HepG2 (cell line): ENCODE results near the gene GANC. TPM values are rescaled to one million over a fixed set of nuclear protein-coding genes. Genes with fewer than 3 reads are reported as not detected.

Experiments used
- ATAC-seq: fragments of 200-7000 bp; cut with Tn5 transposase; 3 replicates; pipeline ENCODE4 v1.9.1; 2020; ENCODE audit warnings: mild to moderate bottlenecking, moderate library complexity
- BruUV-seq: library from RNA; stranded (reverse); fragments of 400-500 nt; replicated peaks from 2 replicates; lab custom pipeline; 2021; lab: Mats Ljungman, UMichigan
- CTCF ChIA-PET: fragments of 300-600 bp; formaldehyde crosslinking; extraction: SDS; loops from one replicate; lab custom pipeline; 2021; ENCODE audit warnings: low total read pairs, inconsistent platforms, low intra/inter-chr PET ratio; lab: Yijun Ruan, JAX
- POLR2A ChIA-PET: fragments of 350-600 bp; sonication (Branson Sonifier 250); formaldehyde crosslinking; loops from one replicate; lab custom pipeline; 2020; ENCODE audit warnings: antibody characterized with exemption, inconsistent platforms; lab: Yijun Ruan, JAX
- DNase-seq: peaks from one replicate; pipeline ENCODE4 v3.0.0-alpha.2; 2015; ENCODE audit warnings: low spot score
- FAIRE-seq: peaks from 3 replicates; lab custom pipeline; 2011; peaks lifted over from hg19 to GRCh38; lab: Jason Lieb, UNC
- H2AFZ ChIP-seq: one replicate; pipeline ENCODE4 v1.6.1; 2011; ENCODE audit warnings: low read length, inconsistent platforms
- H3K27ac ChIP-seq: fragments of 300-600 bp; 3 replicates; pipeline ENCODE4 v1.8.0; 2011; ENCODE audit warnings: mixed run types, mild to moderate bottlenecking, mixed read lengths, low read length, inconsistent platforms; ENCODE audit not compliant: insufficient read depth; ENCODE audit errors: extremely low read length
- H3K27me3 ChIP-seq, 2 experiments: fragments of 200-600 bp in 1 of 2; 2 replicates in 1 of 2; 3 replicates in 1 of 2; pipeline versions ENCODE4 v1.6.0 to v1.8.0; 2011; ENCODE audit warnings: low read length in 2 of 2, mild to moderate bottlenecking in 2 of 2, moderate library complexity in 2 of 2, inconsistent platforms in 1 of 2; ENCODE audit not compliant: insufficient read depth in 2 of 2, control insufficient read depth in 1 of 2
- H3K36me3 ChIP-seq, 2 experiments: fragments of 200-600 bp in 1 of 2; replicated peaks in 1 of 2; 2 replicates in 1 of 2; 3 replicates in 1 of 2; pipeline versions ENCODE4 v1.5.1 to v1.8.0; 2011; ENCODE audit warnings: low read length in 2 of 2, inconsistent platforms in 1 of 2; ENCODE audit not compliant: insufficient read depth in 2 of 2, control insufficient read depth in 1 of 2
- H3K4me1 ChIP-seq: 2 replicates; pipeline ENCODE4 v1.5.1; 2012; ENCODE audit warnings: low read length, inconsistent platforms; ENCODE audit not compliant: insufficient read depth
- H3K4me2 ChIP-seq: 2 replicates; pipeline ENCODE4 v1.6.0; 2011; ENCODE audit warnings: low read depth, low read length, inconsistent platforms
- H3K4me3 ChIP-seq, 3 experiments: fragments of 200-600 bp in 1 of 3; sonication (generic), shearing (Covaris generic) in 1 of 3; replicated peaks in 1 of 3; 2 replicates each; pipeline ENCODE4 v1.5.1; 2011 to 2016; ENCODE audit warnings: low read length in 3 of 3, inconsistent platforms in 2 of 3, low read depth in 2 of 3, mild to moderate bottlenecking in 2 of 3, control low read depth in 1 of 3, mixed read lengths in 1 of 3; ENCODE audit not compliant: insufficient read depth in 1 of 3
- H3K79me2 ChIP-seq: one replicate; pipeline ENCODE4 v1.6.1; 2011; ENCODE audit warnings: low read length, inconsistent platforms; ENCODE audit not compliant: insufficient read depth
- H3K9ac ChIP-seq: 2 replicates; pipeline ENCODE4 v1.6.0; 2011; ENCODE audit warnings: mild to moderate bottlenecking, low read depth, low read length, inconsistent platforms; ENCODE audit not compliant: insufficient read depth
- H3K9me3 ChIP-seq: 2 replicates; pipeline ENCODE4 v1.5.1; 2012; ENCODE audit warnings: mild to moderate bottlenecking, low read length
- H4K20me1 ChIP-seq: 2 replicates; pipeline ENCODE4 v1.6.0; 2011; ENCODE audit warnings: inconsistent platforms, mild to moderate bottlenecking, low read length, moderate library complexity; ENCODE audit not compliant: insufficient read depth
- ASH2L ChIP-seq: fragments of 300-600, 200-600 bp; sonication (generic); IDR thresholded peaks from 2 replicates; pipeline ENCODE4 v1.7.0; 2017; ENCODE audit warnings: low read depth, mild to moderate bottlenecking, moderate library complexity, mixed read lengths, low read length; ENCODE audit not compliant: insufficient read length
- CEBPG ChIP-seq: IDR thresholded peaks from 2 replicates; pipeline ENCODE4 v1.6.1; 2016
- ELF3 ChIP-seq: IDR thresholded peaks from 2 replicates; pipeline ENCODE4 v1.6.1; 2016; ENCODE audit warnings: missing genetic modification reagents, missing compliant biosample characterization
- FOXJ3 ChIP-seq: sonication (generic); formaldehyde crosslinking; IDR thresholded peaks from 2 replicates; pipeline ENCODE4 v1.4.0; 2020; ENCODE audit warnings: missing genetic modification reagents, mild to moderate bottlenecking, borderline replicate concordance
- FOXP1 ChIP-seq, 2 experiments: fragments of 450-650 bp in 1 of 2; IDR thresholded peaks; 2 replicates each; pipeline ENCODE4 v1.6.1; 2017 to 2018; ENCODE audit warnings: antibody characterized with exemption in 1 of 2
- GATAD2A ChIP-seq: IDR thresholded peaks from 2 replicates; pipeline ENCODE4 v1.6.1; 2016
- SOX5 ChIP-seq: IDR thresholded peaks from 2 replicates; pipeline ENCODE4 v1.6.1; 2016; ENCODE audit warnings: borderline replicate concordance
- ZNF530 ChIP-seq: sonication (generic); formaldehyde crosslinking; IDR thresholded peaks from 2 replicates; pipeline ENCODE4 v1.5.0; 2020; ENCODE audit warnings: low read depth, mild to moderate bottlenecking, missing genetic modification reagents
- ZNF552 ChIP-seq: sonication (generic); formaldehyde crosslinking; IDR thresholded peaks from 2 replicates; pipeline ENCODE4 v1.9.0; 2022; ENCODE audit warnings: missing genetic modification reagents, mild to moderate bottlenecking, borderline replicate concordance
- ZNF777 ChIP-seq: sonication (generic); formaldehyde crosslinking; IDR thresholded peaks from 2 replicates; pipeline ENCODE4 v1.4.0; 2020; ENCODE audit warnings: missing genetic modification reagents
- WGBS: methylation state at CpG from one replicate; pipeline ENCODE4 v1.1.6; 2017; ENCODE audit warnings: low lambda C conversion rate; 5-methylcytosine and 5-hydroxymethylcytosine counted together
- in situ Hi-C: cut with HindIII; loops from 2 replicates; pipeline ENCODE4 v1.10.0; 2017; ENCODE audit warnings: low pct_unique_long_range_greater_than_20kb; ENCODE audit not compliant: extremely low pct_ligation_motif_present
- intact Hi-C: fragments of 100-400 bp; cut with micrococcal nuclease; formaldehyde crosslinking; loops from one replicate; pipeline ENCODE4 v1.10.0; 2022; ENCODE audit not compliant: unreplicated experiment
- polyA plus RNA-seq, 8 experiments: library from polyadenylated mRNA; depleted of rRNA in 3 of 8; stranded (reverse) in 7 of 8; unstranded in 1 of 8; fragments of >200 nt; fragmentation: Illumina TruSeq in 4 of 8; extraction: Trizol in 4 of 8; gene quantifications; 2 replicates each; pipeline versions ENCODE4 v1.2.1 to v1.2.3, GENCODE V29; 2011 to 2016; ENCODE audit warnings: low read depth in 4 of 8, missing spikeins in 1 of 8, mixed read lengths in 1 of 8; ENCODE audit not compliant: insufficient read depth in 1 of 8
- total RNA-seq, 5 experiments: library from RNA; depleted of rRNA; stranded (reverse); fragments of >200 nt; fragmentation: Illumina TruSeq; extraction: Trizol; gene quantifications; 2 replicates each; pipeline ENCODE4 v1.2.3, GENCODE V29; 2016; ENCODE audit warnings: low read depth in 1 of 5
- TF ChIP-seq, protein P1 (sequence below): sonication (generic); formaldehyde crosslinking; conservative IDR thresholded peaks from 2 replicates; pipeline ENCODE4 v1.4.0; 2020; ENCODE audit warnings: missing genetic modification reagents
- TF ChIP-seq, protein P2 (sequence below): sonication (generic); formaldehyde crosslinking; IDR thresholded peaks from 2 replicates; pipeline ENCODE4 v1.4.0; 2020; ENCODE audit warnings: mild to moderate bottlenecking, missing genetic modification reagents, borderline replicate concordance
- TF ChIP-seq, protein P3 (sequence below): sonication (generic); formaldehyde crosslinking; IDR thresholded peaks from 2 replicates; pipeline ENCODE4 v1.9.0; 2021; ENCODE audit warnings: missing genetic modification reagents, borderline replicate concordance
- TF ChIP-seq, protein P4 (sequence below): sonication (generic); formaldehyde crosslinking; conservative IDR thresholded peaks from 2 replicates; pipeline ENCODE4 v1.4.0; 2020; ENCODE audit warnings: missing genetic modification reagents

GANC gene
- total and polyA plus RNA-seq, 2 of the 13 experiments (the other 11 are each of a cell fraction or from before 2014, with no cell fraction given): 17.0 to 21.0 TPM

DNA sequence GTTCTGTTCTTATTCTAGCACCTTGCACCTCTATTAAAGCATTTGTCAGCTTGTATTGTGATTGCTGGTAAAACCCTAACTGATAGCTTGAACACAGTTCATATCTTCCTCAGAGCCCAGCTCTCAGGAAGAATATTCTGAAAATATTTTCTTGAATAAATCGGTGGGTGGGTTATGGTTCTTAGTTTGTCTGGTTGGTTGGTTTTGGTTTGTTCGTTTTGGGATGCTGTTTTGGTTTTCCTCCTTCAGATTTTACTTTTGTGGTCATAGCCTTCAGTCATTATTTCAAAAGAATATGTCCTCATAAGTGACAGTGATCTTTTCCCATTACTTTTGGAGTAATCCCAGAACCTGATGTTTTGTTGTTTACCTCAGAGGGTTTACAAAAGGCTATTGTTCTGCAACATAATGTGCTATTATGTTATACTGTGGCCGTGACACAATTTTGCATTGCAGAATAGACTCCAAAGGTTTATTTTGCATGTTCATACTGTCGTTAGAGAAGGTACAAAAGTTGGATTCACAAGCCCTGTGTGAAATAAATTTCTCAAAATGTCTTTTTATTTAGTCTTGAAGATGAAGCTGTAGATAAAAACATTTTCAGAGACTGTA lies 2.9 kb downstream of the GANC start:
- Histone ChIP-seq H3K27ac (peak overlapping the region; percentile 98), H2AFZ (peak overlapping the region; percentile 18), H4K20me1 (0 out of 2 replicates have a peak, but pooled peaks cover 8% of the 10 kb centered on the region), H3K79me2 (peaks cover 39% of the 10 kb centered on the region), H3K4me2 (peak overlapping the region; percentile 89), H3K36me3 (peaks cover 3 to 11% of the 10 kb centered on the region in 2 experiments; a peak in 3 of 5 replicates), H3K9me3 (no peaks in the 10 kb centered on the region), H3K4me1 (peaks cover 21% of the 10 kb centered on the region), H3K27me3 (no peaks in the 10 kb centered on the region; a peak in 1 of 5 replicates), H3K9ac (peak overlapping the region; percentile 95), H3K4me3 (peak overlapping the region; percentile 63 to 89 (median 80); a peak in 5 of 6 replicates)
- DNase-seq (peak; percentile 75), FAIRE-seq (no peak), ATAC-seq (no peak)
- CTCF ChIA-PET: no interaction called here
- intact Hi-C loops: no loop called here
- POLR2A ChIA-PET: interaction anchor here (0.9 to 1.0 kb wide), 2 partner anchors 117 to 215 kb away, joined by 3 to 5 read pairs; partner anchors contain the start of gene ZNF106
- in situ Hi-C loops: no loop called here
- BruUV-seq: no TSS peak
- WGBS: 9% methylated on average over 4 of the region's 4 CpGs
- TF ChIP-seq, protein P1, sequence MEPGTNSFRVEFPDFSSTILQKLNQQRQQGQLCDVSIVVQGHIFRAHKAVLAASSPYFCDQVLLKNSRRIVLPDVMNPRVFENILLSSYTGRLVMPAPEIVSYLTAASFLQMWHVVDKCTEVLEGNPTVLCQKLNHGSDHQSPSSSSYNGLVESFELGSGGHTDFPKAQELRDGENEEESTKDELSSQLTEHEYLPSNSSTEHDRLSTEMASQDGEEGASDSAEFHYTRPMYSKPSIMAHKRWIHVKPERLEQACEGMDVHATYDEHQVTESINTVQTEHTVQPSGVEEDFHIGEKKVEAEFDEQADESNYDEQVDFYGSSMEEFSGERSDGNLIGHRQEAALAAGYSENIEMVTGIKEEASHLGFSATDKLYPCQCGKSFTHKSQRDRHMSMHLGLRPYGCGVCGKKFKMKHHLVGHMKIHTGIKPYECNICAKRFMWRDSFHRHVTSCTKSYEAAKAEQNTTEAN (CRISPR knock-in tag): no peak
- TF ChIP-seq FOXP1 (IDR thresholded peaks at IDR 0.05) (peak; percentile 85), FOXP1 (CRISPR knock-in tag; IDR thresholded peaks at IDR 0.05) (peak; percentile 68; the same call in 1 of the 2 replicates), GATAD2A (CRISPR knock-in tag) (0 out of 2 replicates have a peak, but pooled peaks have one; percentile 18), ELF3 (CRISPR knock-in tag) (0 out of 2 replicates have a peak, but pooled peaks have one; percentile 9), ZNF552 (CRISPR knock-in tag) (no peak), ZNF777 (CRISPR knock-in tag) (no peak), FOXJ3 (CRISPR knock-in tag) (no peak), ASH2L (peak; percentile 24), SOX5 (CRISPR knock-in tag) (peak; percentile 88), ZNF530 (CRISPR knock-in tag) (no peak), CEBPG (CRISPR knock-in tag) (peak; percentile 28; the same call in 1 of the 2 replicates)
- TF ChIP-seq, protein P2, sequence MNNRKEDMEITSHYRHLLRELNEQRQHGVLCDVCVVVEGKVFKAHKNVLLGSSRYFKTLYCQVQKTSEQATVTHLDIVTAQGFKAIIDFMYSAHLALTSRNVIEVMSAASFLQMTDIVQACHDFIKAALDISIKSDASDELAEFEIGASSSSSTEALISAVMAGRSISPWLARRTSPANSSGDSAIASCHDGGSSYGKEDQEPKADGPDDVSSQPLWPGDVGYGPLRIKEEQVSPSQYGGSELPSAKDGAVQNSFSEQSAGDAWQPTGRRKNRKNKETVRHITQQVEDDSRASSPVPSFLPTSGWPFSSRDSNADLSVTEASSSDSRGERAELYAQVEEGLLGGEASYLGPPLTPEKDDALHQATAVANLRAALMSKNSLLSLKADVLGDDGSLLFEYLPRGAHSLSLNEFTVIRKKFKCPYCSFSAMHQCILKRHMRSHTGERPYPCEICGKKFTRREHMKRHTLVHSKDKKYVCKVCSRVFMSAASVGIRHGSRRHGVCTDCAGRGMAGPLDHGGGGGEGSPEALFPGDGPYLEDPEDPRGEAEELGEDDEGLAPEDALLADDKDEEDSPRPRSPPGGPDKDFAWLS: no peak
- TF ChIP-seq, protein P3, sequence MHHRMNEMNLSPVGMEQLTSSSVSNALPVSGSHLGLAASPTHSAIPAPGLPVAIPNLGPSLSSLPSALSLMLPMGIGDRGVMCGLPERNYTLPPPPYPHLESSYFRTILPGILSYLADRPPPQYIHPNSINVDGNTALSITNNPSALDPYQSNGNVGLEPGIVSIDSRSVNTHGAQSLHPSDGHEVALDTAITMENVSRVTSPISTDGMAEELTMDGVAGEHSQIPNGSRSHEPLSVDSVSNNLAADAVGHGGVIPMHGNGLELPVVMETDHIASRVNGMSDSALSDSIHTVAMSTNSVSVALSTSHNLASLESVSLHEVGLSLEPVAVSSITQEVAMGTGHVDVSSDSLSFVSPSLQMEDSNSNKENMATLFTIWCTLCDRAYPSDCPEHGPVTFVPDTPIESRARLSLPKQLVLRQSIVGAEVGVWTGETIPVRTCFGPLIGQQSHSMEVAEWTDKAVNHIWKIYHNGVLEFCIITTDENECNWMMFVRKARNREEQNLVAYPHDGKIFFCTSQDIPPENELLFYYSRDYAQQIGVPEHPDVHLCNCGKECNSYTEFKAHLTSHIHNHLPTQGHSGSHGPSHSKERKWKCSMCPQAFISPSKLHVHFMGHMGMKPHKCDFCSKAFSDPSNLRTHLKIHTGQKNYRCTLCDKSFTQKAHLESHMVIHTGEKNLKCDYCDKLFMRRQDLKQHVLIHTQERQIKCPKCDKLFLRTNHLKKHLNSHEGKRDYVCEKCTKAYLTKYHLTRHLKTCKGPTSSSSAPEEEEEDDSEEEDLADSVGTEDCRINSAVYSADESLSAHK (CRISPR knock-in tag): no peak
- TF ChIP-seq, protein P4, sequence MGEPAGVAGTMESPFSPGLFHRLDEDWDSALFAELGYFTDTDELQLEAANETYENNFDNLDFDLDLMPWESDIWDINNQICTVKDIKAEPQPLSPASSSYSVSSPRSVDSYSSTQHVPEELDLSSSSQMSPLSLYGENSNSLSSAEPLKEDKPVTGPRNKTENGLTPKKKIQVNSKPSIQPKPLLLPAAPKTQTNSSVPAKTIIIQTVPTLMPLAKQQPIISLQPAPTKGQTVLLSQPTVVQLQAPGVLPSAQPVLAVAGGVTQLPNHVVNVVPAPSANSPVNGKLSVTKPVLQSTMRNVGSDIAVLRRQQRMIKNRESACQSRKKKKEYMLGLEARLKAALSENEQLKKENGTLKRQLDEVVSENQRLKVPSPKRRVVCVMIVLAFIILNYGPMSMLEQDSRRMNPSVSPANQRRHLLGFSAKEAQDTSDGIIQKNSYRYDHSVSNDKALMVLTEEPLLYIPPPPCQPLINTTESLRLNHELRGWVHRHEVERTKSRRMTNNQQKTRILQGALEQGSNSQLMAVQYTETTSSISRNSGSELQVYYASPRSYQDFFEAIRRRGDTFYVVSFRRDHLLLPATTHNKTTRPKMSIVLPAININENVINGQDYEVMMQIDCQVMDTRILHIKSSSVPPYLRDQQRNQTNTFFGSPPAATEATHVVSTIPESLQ (CRISPR knock-in tag): no peak
